Upper lobe of left lung (tissue), 6 donors: ENCODE data around the gene ALKBH7. TPM values are rescaled to one million over a fixed set of nuclear protein-coding genes. Genes with fewer than 3 reads are reported as not detected.

Experiments used
- ATAC-seq, 2 donors: fragments of 200-7000 bp; cut with Tn5 transposase; one replicate each; pipeline ENCODE4 v1.9.1; 2022; ENCODE audit warnings: mild to moderate bottlenecking in 2 of 2, moderate library complexity in 2 of 2; ENCODE audit not compliant: low FRiP score in 2 of 2
- DNase-seq, 2 donors: peaks; one replicate each; pipeline ENCODE4 v3.0.0-alpha.2; 2019 to 2020
- H3K27ac ChIP-seq, 4 donors: fragments of 200-600 bp; sonication (generic); one replicate each; pipeline ENCODE4 v1.5.1; 2016 to 2019
- H3K27me3 ChIP-seq, 4 donors: fragments of 200-600 bp; sonication (generic); one replicate each; pipeline ENCODE4 v1.5.1; 2017 to 2019
- H3K36me3 ChIP-seq, 4 donors: fragments of 200-600 bp; sonication (generic); one replicate each; pipeline ENCODE4 v1.5.1; 2016 to 2019
- H3K4me1 ChIP-seq, 4 donors: fragments of 200-600 bp; sonication (generic); one replicate each; pipeline ENCODE4 v1.5.1; 2018 to 2019
- H3K4me3 ChIP-seq, 4 donors: fragments of 200-600 bp; sonication (generic); one replicate each; pipeline ENCODE4 v1.5.1; 2017 to 2019; ENCODE audit warnings: mild to moderate bottlenecking in 2 of 4, moderate library complexity in 1 of 4
- H3K9me3 ChIP-seq, 4 donors: fragments of 200-600 bp; sonication (generic); one replicate each; pipeline ENCODE4 v1.5.1; 2018 to 2019
- CTCF ChIP-seq, 6 experiments: fragments of 450-650 bp in 4 of 6; fragments of 200-600 bp in 2 of 6; sonication (generic) in 2 of 6; IDR thresholded peaks; one replicate each; pipeline ENCODE4 v1.5.1; 2016 to 2019; ENCODE audit warnings: antibody characterized with exemption in 6 of 6
- EP300 ChIP-seq, 4 donors: sonication (generic); formaldehyde crosslinking; IDR thresholded peaks; one replicate each; pipeline ENCODE4 v1.5.1; 2017; ENCODE audit warnings: antibody characterized with exemption in 4 of 4, control low read depth in 2 of 4
- POLR2A ChIP-seq, 4 donors: fragments of 450-650 bp; IDR thresholded peaks; one replicate each; pipeline ENCODE4 v1.5.1; 2016 to 2017; ENCODE audit warnings: antibody characterized with exemption in 4 of 4, mild to moderate bottlenecking in 2 of 4
- POLR2AphosphoS5 ChIP-seq, 2 donors: sonication (generic); formaldehyde crosslinking; IDR thresholded peaks; one replicate each; pipeline ENCODE4 v1.5.1; 2017; ENCODE audit warnings: antibody characterized with exemption in 2 of 2
- WGBS, 2 donors: methylation state at CpG; one replicate each; pipeline ENCODE4 v1.1.5; 2017 to 2018; 5-methylcytosine and 5-hydroxymethylcytosine counted together
- total RNA-seq, 6 donors: library from RNA; depleted of rRNA in 4 of 6; stranded (reverse); fragments of >200 nt in 4 of 6; gene quantifications; one replicate each; pipeline versions ENCODE4 v1.1.0 to v1.2.1, GENCODE V29; 2016 to 2021
- donor health status: DM: no; HTN: no; CAD: no; lungs with moderate emphysema.
- donor health status: DM: no; HTN: yes; CAD: no; lungs with severe emphysema.

Gene ALKBH7
- 100 to 1,000 TPM in 1 of 6 donors, 10 to 100 TPM in 5; 58.5 to 105 (median 77.0) TPM for total RNA-seq

GRCh38 chr19:6372594-6373095 is at the start of gene ALKBH7:
Gene ALKBH7 (plus strand): TSS chr19:6372794. CDS start chr19:6372821, 27 bp downstream.
- DNase-seq (peak in 1 of 2 donors; percentile 100), ATAC-seq (peak; percentile 93 to 95)
- peaks cover 9 to 27% (median 12%) of the 10 kb centered on the region in 4 donors for H3K4me1 ChIP-seq
- peak within 1 kb of the TSS; percentile 93 to 99 (median 96) for H3K27ac ChIP-seq
- no peaks in the 10 kb centered on the region for H3K27me3 ChIP-seq
- WGBS, 2 donors = 2% methylated on average over 29 of the region's 47 CpGs; no CpG with 5 or more reads in 1 of the 2 donors
- peak in 3 of 4 donors; percentile 26 to 82 (median 36) for TF ChIP-seq POLR2A (IDR thresholded peaks at IDR 0.05)
- TF ChIP-seq CTCF (IDR thresholded peaks at IDR 0.05) = peak in 1 of 6 experiments; percentile 5
- TF ChIP-seq EP300 (IDR thresholded peaks at IDR 0.05) = no peak
- peak; percentile 64 to 65 for TF ChIP-seq POLR2AphosphoS5 (IDR thresholded peaks at IDR 0.05)
- H3K4me3 ChIP-seq = peak within 1 kb of the TSS; percentile 76 to 99 (median 82)
- peaks cover 2 to 30% (median 24%) of the 10 kb centered on the region in 4 donors for H3K36me3 ChIP-seq
- no peaks in the 10 kb centered on the region for H3K9me3 ChIP-seq

- DNase-seq = no peak
- Histone ChIP-seq H3K4me3 (no peak overlapping the region), H3K27me3 (no peaks in the 10 kb centered on the region), H3K9me3 (no peaks in the 10 kb centered on the region), H3K36me3 (no peaks in the 10 kb centered on the region), H3K4me1 (no peaks in the 10 kb centered on the region), H3K27ac (no peak overlapping the region)
- no peak for TF ChIP-seq POLR2A (IDR thresholded peaks at IDR 0.05)
- 59 to 62% methylated on average over 4 of the region's 4 CpGs for WGBS, 2 donors
- ATAC-seq = no peak
Observed at GRCh38 chr19:6324757-6325156, 47.8 kb upstream of the ALKBH7 start.

- no peak for TF ChIP-seq CTCF (IDR thresholded peaks at IDR 0.05)
- no peak for TF ChIP-seq POLR2AphosphoS5 (IDR thresholded peaks at IDR 0.05)
- no peak for TF ChIP-seq POLR2A (IDR thresholded peaks at IDR 0.05)
- no peak for TF ChIP-seq EP300 (IDR thresholded peaks at IDR 0.05)
- Histone ChIP-seq H3K27ac (no peak overlapping the region), H3K9me3 (no peaks in the 10 kb centered on the region), H3K4me1 (no peaks in the 10 kb centered on the region), H3K4me3 (no peak overlapping the region), H3K27me3 (no peaks in the 10 kb centered on the region), H3K36me3 (no peaks in the 10 kb centered on the region)
- ATAC-seq = no peak
- DNase-seq = no peak
- 71 to 78% methylated on average over 4 of the region's 4 CpGs for WGBS, 2 donors
Observed at GRCh38 chr19:6325614-6326013, 47.0 kb upstream of the ALKBH7 start.

GRCh38 chr19:6326815-6327214 is 45.8 kb upstream of the ALKBH7 start:
- no peak for DNase-seq
- Histone ChIP-seq H3K4me3 (no peak overlapping the region), H3K27ac (no peak overlapping the region), H3K4me1 (no peaks in the 10 kb centered on the region), H3K36me3 (no peaks in the 10 kb centered on the region), H3K27me3 (no peaks in the 10 kb centered on the region), H3K9me3 (no peaks in the 10 kb centered on the region)
- WGBS, 2 donors = 75 to 84% methylated on average over 4 to 5 of the region's 5 CpGs
- TF ChIP-seq CTCF (IDR thresholded peaks at IDR 0.05) = no peak
- no peak for TF ChIP-seq POLR2A (IDR thresholded peaks at IDR 0.05)
- no peak for TF ChIP-seq EP300 (IDR thresholded peaks at IDR 0.05)
- no peak for TF ChIP-seq POLR2AphosphoS5 (IDR thresholded peaks at IDR 0.05)
- no peak for ATAC-seq

GRCh38 chr19:6333439-6333838 is 39.2 kb upstream of the ALKBH7 start, which contains the start of gene ACER1:
Gene ACER1 (minus strand): TSS chr19:6333612. CDS start chr19:6333551, 61 bp downstream.
- peak in 1 of 2 donors; percentile 68 for DNase-seq

More at GRCh38 chr19:6333439-6333838, 39.2 kb upstream of the ALKBH7 start, which contains the start of gene ACER1:
- 73 to 80% methylated on average over 17 of the region's 17 CpGs for WGBS, 2 donors
- ATAC-seq = peak in 1 of 2 donors; percentile 22
- Histone ChIP-seq H3K4me3 (no peak within 1 kb of the TSS), H3K27me3 (no peaks in the 10 kb centered on the region), H3K27ac (no peak within 1 kb of the TSS), H3K4me1 (no peaks in the 10 kb centered on the region), H3K36me3 (no peaks in the 10 kb centered on the region), H3K9me3 (no peaks in the 10 kb centered on the region)
- TF ChIP-seq EP300 (IDR thresholded peaks at IDR 0.05) (no peak), POLR2AphosphoS5 (IDR thresholded peaks at IDR 0.05) (no peak), POLR2A (IDR thresholded peaks at IDR 0.05) (no peak), CTCF (IDR thresholded peaks at IDR 0.05) (no peak)
